CD8-positive, alpha-beta memory T cell (primary cell): ENCODE results near the gene QRFP. TPM values are rescaled to one million over a fixed set of nuclear protein-coding genes. Genes with fewer than 3 reads are reported as not detected.

Source experiments
- CTCF ChIA-PET: fragments of 350-600 bp; sonication (Branson Sonifier 250); formaldehyde crosslinking; loops from one replicate; lab custom pipeline; 2021; ENCODE audit warnings: antibody characterized with exemption; lab: Charles Lee
- POLR2A ChIA-PET: fragments of 350-600 bp; sonication (Branson Sonifier 250); formaldehyde crosslinking; loops from one replicate; lab custom pipeline; 2021; ENCODE audit warnings: antibody characterized with exemption; lab: Charles Lee
- DNase-seq, 5 donors: peaks; one replicate each; pipeline versions ENCODE4 v3.0.0 to v3.0.0-alpha.2; 2020 to 2022; ENCODE audit warnings: mixed read lengths in 1 of 5
- H3K27ac ChIP-seq: one replicate; pipeline ENCODE4 v1.7.0; 2013; ENCODE audit warnings: low read depth, mild to moderate bottlenecking, low read length, moderate library complexity
- H3K27me3 ChIP-seq: 2 replicates; pipeline ENCODE4 v1.7.0; 2013; ENCODE audit warnings: low read length, mild to moderate bottlenecking; ENCODE audit not compliant: insufficient read depth, poor library complexity, severe bottlenecking
- H3K36me3 ChIP-seq: 2 replicates; pipeline ENCODE4 v1.7.0; 2013; ENCODE audit warnings: mild to moderate bottlenecking, low read length, moderate library complexity; ENCODE audit not compliant: insufficient read depth
- H3K4me1 ChIP-seq: 2 replicates; pipeline ENCODE4 v1.7.0; 2013; ENCODE audit warnings: mild to moderate bottlenecking, low read length, moderate library complexity; ENCODE audit not compliant: insufficient read depth
- H3K4me3 ChIP-seq: 2 replicates; pipeline ENCODE4 v1.7.0; 2013; ENCODE audit warnings: mild to moderate bottlenecking, low read length
- H3K9me3 ChIP-seq: 2 replicates; pipeline ENCODE4 v1.7.0; 2013; ENCODE audit warnings: mild to moderate bottlenecking, low read length
- H3K27ac Mint-ChIP-seq, 8 donors: one replicate each; pipeline ENCODE4 v1.8.0; 2020 to 2021; ENCODE audit warnings: mixed read lengths in 8 of 8, mild to moderate bottlenecking in 6 of 8, inconsistent platforms in 3 of 8, moderate library complexity in 3 of 8
- H3K27me3 Mint-ChIP-seq, 2 donors: one replicate each; pipeline ENCODE4 v1.8.0; 2020 to 2021; ENCODE audit warnings: mixed read lengths in 2 of 2, mild to moderate bottlenecking in 1 of 2, moderate library complexity in 1 of 2
- H3K36me3 Mint-ChIP-seq, 3 donors: one replicate each; pipeline ENCODE4 v1.8.0; 2020 to 2021; ENCODE audit warnings: mixed read lengths in 3 of 3, inconsistent platforms in 1 of 3, mild to moderate bottlenecking in 1 of 3
- H3K4me1 Mint-ChIP-seq, 3 donors: one replicate each; pipeline ENCODE4 v1.8.0; 2020 to 2021; ENCODE audit warnings: mixed read lengths in 3 of 3, inconsistent platforms in 1 of 3, mild to moderate bottlenecking in 1 of 3
- H3K4me3 Mint-ChIP-seq, 7 donors: one replicate each; pipeline ENCODE4 v1.8.0; 2020 to 2021; ENCODE audit warnings: mixed read lengths in 7 of 7, mild to moderate bottlenecking in 6 of 7, moderate library complexity in 4 of 7, inconsistent platforms in 2 of 7
- H3K9me3 Mint-ChIP-seq, 5 donors: one replicate each; pipeline ENCODE4 v1.8.0; 2020 to 2022; ENCODE audit warnings: mixed read lengths in 5 of 5, mild to moderate bottlenecking in 3 of 5, moderate library complexity in 2 of 5, inconsistent platforms in 1 of 5
- polyA plus RNA-seq: library from polyadenylated mRNA; unstranded; fragments of 300-500 nt; fragmentation: Illumina TruSeq; gene quantifications from one replicate; pipeline ENCODE4 v1.2.3, GENCODE V29; 2021
- total RNA-seq, 2 experiments: library from RNA; stranded (reverse); gene quantifications; one replicate each; pipeline ENCODE4 v1.2.3, GENCODE V29; 2021

QRFP gene
- total and polyA plus RNA-seq, 3 experiments from 2014 or later, result not detected

- Mint-ChIP-seq H3K27me3 (peaks cover 7 to 11% of the 10 kb centered on the region in 2 donors), H3K27ac (no peak overlapping the region), H3K4me1 (no peaks in the 10 kb centered on the region), H3K9me3 (no peaks in the 10 kb centered on the region), H3K36me3 (no peaks in the 10 kb centered on the region), H3K4me3 (no peak overlapping the region)
- H3K36me3 ChIP-seq, result no peaks in the 10 kb centered on the region
- no peak for DNase-seq
- no peaks in the 10 kb centered on the region for H3K4me1 ChIP-seq
- H3K4me3 ChIP-seq, result no peak overlapping the region
- H3K9me3 ChIP-seq, result no peaks in the 10 kb centered on the region
- no peak overlapping the region for H3K27ac ChIP-seq
- ChIA-PET POLR2A (no interaction called here), CTCF (no interaction called here)
- peaks cover 85% of the 10 kb centered on the region for H3K27me3 ChIP-seq
Observed at GRCh38 chr9:130919559-130920145, 23.0 kb upstream of the QRFP start.

- ChIA-PET POLR2A (no interaction called here), CTCF (no interaction called here)
- no peak overlapping the region for H3K4me3 ChIP-seq
- peaks cover 90% of the 10 kb centered on the region for H3K27me3 ChIP-seq
- H3K36me3 ChIP-seq, result no peaks in the 10 kb centered on the region
- H3K9me3 ChIP-seq, result no peaks in the 10 kb centered on the region
- Mint-ChIP-seq H3K27me3 (peaks cover 7 to 11% of the 10 kb centered on the region in 2 donors), H3K4me3 (no peak overlapping the region), H3K36me3 (no peaks in the 10 kb centered on the region), H3K27ac (no peak overlapping the region), H3K9me3 (no peaks in the 10 kb centered on the region), H3K4me1 (no peaks in the 10 kb centered on the region)
- no peaks in the 10 kb centered on the region for H3K4me1 ChIP-seq
- no peak for DNase-seq
- no peak overlapping the region for H3K27ac ChIP-seq
Observed at GRCh38 chr9:130918826-130919558, 22.4 kb upstream of the QRFP start.

- CTCF ChIA-PET, result no interaction called here
- H3K27me3 ChIP-seq, result peaks cover 90% of the 10 kb centered on the region
Observed at GRCh38 chr9:130918101-130918825, 21.7 kb upstream of the QRFP start.

GRCh38 chr9:130917168-130917960, 20.8 kb upstream of the QRFP start:
- CTCF ChIA-PET, result no interaction called here
- Mint-ChIP-seq H3K27me3 (peaks cover 5 to 7% of the 10 kb centered on the region in 2 donors), H3K4me3 (no peak overlapping the region), H3K27ac (no peak overlapping the region), H3K36me3 (no peaks in the 10 kb centered on the region), H3K9me3 (no peaks in the 10 kb centered on the region), H3K4me1 (no peaks in the 10 kb centered on the region)
- Histone ChIP-seq H3K4me1 (no peaks in the 10 kb centered on the region), H3K4me3 (no peak overlapping the region), H3K9me3 (no peaks in the 10 kb centered on the region), H3K27ac (no peak overlapping the region), H3K36me3 (no peaks in the 10 kb centered on the region), H3K27me3 (peaks cover 89% of the 10 kb centered on the region)
- no peak for DNase-seq
- POLR2A ChIA-PET, result no interaction called here

More at GRCh38 chr9:130918101-130918825, 21.7 kb upstream of the QRFP start:
- no peaks in the 10 kb centered on the region for H3K36me3 ChIP-seq
- H3K27ac Mint-ChIP-seq, result no peak overlapping the region
- no peak overlapping the region for H3K27ac ChIP-seq
- no peaks in the 10 kb centered on the region for H3K9me3 ChIP-seq
- no peak overlapping the region for H3K4me3 Mint-ChIP-seq
- no peaks in the 10 kb centered on the region for H3K9me3 Mint-ChIP-seq
- no peak for DNase-seq
- H3K4me1 Mint-ChIP-seq, result no peaks in the 10 kb centered on the region
- H3K4me1 ChIP-seq, result no peaks in the 10 kb centered on the region
- POLR2A ChIA-PET, result no interaction called here
- no peak overlapping the region for H3K4me3 ChIP-seq
- H3K36me3 Mint-ChIP-seq, result no peaks in the 10 kb centered on the region
- H3K27me3 Mint-ChIP-seq, result peaks cover 7 to 11% of the 10 kb centered on the region in 2 donors

GRCh38 chr9:130915096-130915447, 18.5 kb upstream of the QRFP start:
- H3K36me3 Mint-ChIP-seq, result no peaks in the 10 kb centered on the region
- H3K27ac Mint-ChIP-seq, result no peak overlapping the region
- H3K9me3 Mint-ChIP-seq, result no peaks in the 10 kb centered on the region
- H3K4me3 Mint-ChIP-seq, result no peak overlapping the region
- H3K27me3 Mint-ChIP-seq, result peaks cover 3% of the 10 kb centered on the region in 2 donors
- POLR2A ChIA-PET, result no interaction called here
- H3K4me1 Mint-ChIP-seq, result peaks cover 0 to 3% (median 2%) of the 10 kb centered on the region in 3 donors
- DNase-seq, result no peak
- Histone ChIP-seq H3K36me3 (no peaks in the 10 kb centered on the region), H3K9me3 (no peaks in the 10 kb centered on the region), H3K4me1 (no peaks in the 10 kb centered on the region), H3K27me3 (peaks cover 74% of the 10 kb centered on the region), H3K4me3 (no peak overlapping the region), H3K27ac (no peak overlapping the region)
- CTCF ChIA-PET, result no interaction called here

- Histone ChIP-seq H3K27ac (no peak overlapping the region), H3K9me3 (no peaks in the 10 kb centered on the region), H3K36me3 (no peaks in the 10 kb centered on the region), H3K4me3 (no peak overlapping the region), H3K27me3 (peaks cover 71% of the 10 kb centered on the region), H3K4me1 (no peaks in the 10 kb centered on the region)
- POLR2A ChIA-PET, result no interaction called here
- Mint-ChIP-seq H3K27ac (no peak overlapping the region), H3K27me3 (peaks cover 3% of the 10 kb centered on the region in 2 donors), H3K4me1 (peaks cover 0 to 3% (median 2%) of the 10 kb centered on the region in 3 donors), H3K4me3 (no peak overlapping the region), H3K9me3 (no peaks in the 10 kb centered on the region), H3K36me3 (no peaks in the 10 kb centered on the region)
- CTCF ChIA-PET, result no interaction called here
- DNase-seq, result no peak
Observed at GRCh38 chr9:130914417-130915095, 17.9 kb upstream of the QRFP start.

- Mint-ChIP-seq H3K36me3 (no peaks in the 10 kb centered on the region), H3K9me3 (no peaks in the 10 kb centered on the region), H3K4me3 (no peak overlapping the region), H3K4me1 (peaks cover 0 to 3% (median 2%) of the 10 kb centered on the region in 3 donors), H3K27me3 (peaks cover 3% of the 10 kb centered on the region in 2 donors), H3K27ac (no peak overlapping the region)
- H3K36me3 ChIP-seq, result no peaks in the 10 kb centered on the region
- peaks cover 65% of the 10 kb centered on the region for H3K27me3 ChIP-seq
- H3K4me3 ChIP-seq, result no peak overlapping the region
- CTCF ChIA-PET, result no interaction called here
- no peaks in the 10 kb centered on the region for H3K4me1 ChIP-seq
- no peak for DNase-seq
- no peak overlapping the region for H3K27ac ChIP-seq
- no peaks in the 10 kb centered on the region for H3K9me3 ChIP-seq
- POLR2A ChIA-PET, result no interaction called here
Observed at GRCh38 chr9:130913599-130914416, 17.2 kb upstream of the QRFP start.
